Measurements from ENCODE around the gene GPC5. TPM values are rescaled to one million over a fixed set of nuclear protein-coding genes. Genes with fewer than 3 reads are reported as not detected.

The GPC5 gene
- total and polyA plus RNA-seq, 2 donors (not counting 3 experiments of a cell fraction or from before 2014, with no cell fraction given), result 0.59 to 0.97 TPM

GRCh38 chr13:92768602-92769001, 1370.2 kb downstream of the GPC5 start:
- DNase-seq (ENCODE audit: low read depth, low spot score) (no peak), FAIRE-seq (no peak)
- Histone ChIP-seq H3K9ac (replicated peaks; ENCODE audit: extremely low read depth, insufficient read depth, low read length) (no peak overlapping the region), H3K36me3 (ENCODE audit: control insufficient read depth in 2 of 2, extremely low read depth in 1 of 2, insufficient read depth in 2 of 2, low read length in 2 of 2) (no peaks in the 10 kb centered on the region), H2AFZ (ENCODE audit: low read depth, low read length) (no peak overlapping the region), H4K20me1 (replicated peaks; ENCODE audit: control insufficient read depth, extremely low read depth, insufficient read depth, low read length) (no peaks in the 10 kb centered on the region), H3K9me1 (replicated peaks; ENCODE audit: control insufficient read depth, extremely low read depth, insufficient read depth, low read length) (no peaks in the 10 kb centered on the region), H3K9me3 (replicated peaks; ENCODE audit: control insufficient read depth, insufficient read depth, low read length) (peaks cover 3% of the 10 kb centered on the region), H3K27me3 (ENCODE audit: control insufficient read depth in 2 of 2, insufficient read depth in 2 of 2, low read length in 2 of 2) (no peaks in the 10 kb centered on the region), H3K27ac (ENCODE audit: insufficient read depth, low read depth, low read length) (no peak overlapping the region), H3K4me2 (ENCODE audit: insufficient read depth, low read length) (no peak overlapping the region), H3K4me3 (replicated peaks in 1 of 3; ENCODE audit: insufficient read depth in 1 of 3, low read depth in 1 of 3, low read length in 3 of 3) (no peak overlapping the region), H3K4me1 (ENCODE audit: control insufficient read depth, extremely low read depth, insufficient read depth, low read length) (no peaks in the 10 kb centered on the region), H3K79me2 (ENCODE audit: control insufficient read depth, insufficient read depth, low read length) (no peaks in the 10 kb centered on the region)
- BruUV-seq (replicated peaks), result no TSS peak
- intact Hi-C loops (cut with micrococcal nuclease), result no loop called here
- ChIA-PET CTCF (no interaction called here), POLR2A (no interaction called here)
- TF ChIP-seq CTCF (IDR thresholded peaks at IDR 0.05; ENCODE audit: extremely low read depth in 1 of 2, insufficient read depth in 1 of 2, low read depth in 1 of 2, low read length in 2 of 2), result no peak
- TF ChIP-seq GATA2 (IDR thresholded peaks at IDR 0.05; ENCODE audit: insufficient read depth, insufficient read length, low read depth, low read length), result no peak
- TF ChIP-seq MYC (IDR thresholded peaks at IDR 0.05; ENCODE audit: low read depth, low read length), result no peak
- no peak for TF ChIP-seq MAX (IDR thresholded peaks at IDR 0.05; ENCODE audit: insufficient read depth, insufficient read length)
- no peak for TF ChIP-seq FOS (IDR thresholded peaks at IDR 0.05; ENCODE audit: borderline replicate concordance, insufficient read depth, low read length)
- dilution Hi-C loops (cut with MboI; ENCODE audit: extremely low pct_ligation_motif_present, low sequenced_read_pairs), result no loop called here

- BruUV-seq (replicated peaks), result no TSS peak
- Histone ChIP-seq H3K4me3 (replicated peaks in 1 of 3; ENCODE audit: insufficient read depth in 1 of 3, low read depth in 1 of 3, low read length in 3 of 3) (no peak overlapping the region), H3K27me3 (ENCODE audit: control insufficient read depth in 2 of 2, insufficient read depth in 2 of 2, low read length in 2 of 2) (no peaks in the 10 kb centered on the region), H3K4me1 (ENCODE audit: control insufficient read depth, extremely low read depth, insufficient read depth, low read length) (no peaks in the 10 kb centered on the region), H3K9ac (replicated peaks; ENCODE audit: extremely low read depth, insufficient read depth, low read length) (no peak overlapping the region), H2AFZ (ENCODE audit: low read depth, low read length) (no peak overlapping the region), H3K36me3 (ENCODE audit: control insufficient read depth in 2 of 2, extremely low read depth in 1 of 2, insufficient read depth in 2 of 2, low read length in 2 of 2) (no peaks in the 10 kb centered on the region), H3K27ac (ENCODE audit: insufficient read depth, low read depth, low read length) (no peak overlapping the region), H3K4me2 (ENCODE audit: insufficient read depth, low read length) (no peak overlapping the region), H3K79me2 (ENCODE audit: control insufficient read depth, insufficient read depth, low read length) (no peaks in the 10 kb centered on the region), H3K9me3 (replicated peaks; ENCODE audit: control insufficient read depth, insufficient read depth, low read length) (peaks cover 3% of the 10 kb centered on the region), H3K9me1 (replicated peaks; ENCODE audit: control insufficient read depth, extremely low read depth, insufficient read depth, low read length) (no peaks in the 10 kb centered on the region), H4K20me1 (replicated peaks; ENCODE audit: control insufficient read depth, extremely low read depth, insufficient read depth, low read length) (no peaks in the 10 kb centered on the region)
- ChIA-PET CTCF (no interaction called here), POLR2A (no interaction called here)
- DNase-seq (ENCODE audit: low read depth, low spot score) (no peak), FAIRE-seq (no peak)
- TF ChIP-seq POLR2A (IDR thresholded peaks at IDR 0.05; ENCODE audit: low read depth, low read length) (no peak), MYC (IDR thresholded peaks at IDR 0.05; ENCODE audit: low read depth, low read length) (no peak), EZH2 (IDR thresholded peaks at IDR 0.05; ENCODE audit: borderline replicate concordance, low read depth, low read length, severe bottlenecking) (no peak), POLR2AphosphoS5 (IDR thresholded peaks at IDR 0.05; ENCODE audit: insufficient read depth, low read depth, low read length) (no peak), GATA2 (IDR thresholded peaks at IDR 0.05; ENCODE audit: insufficient read depth, insufficient read length, low read depth, low read length) (no peak), FOS (IDR thresholded peaks at IDR 0.05; ENCODE audit: borderline replicate concordance, insufficient read depth, low read length) (no peak), CTCF (IDR thresholded peaks at IDR 0.05; ENCODE audit: extremely low read depth in 1 of 2, insufficient read depth in 1 of 2, low read depth in 1 of 2, low read length in 2 of 2) (no peak), MAX (IDR thresholded peaks at IDR 0.05; ENCODE audit: insufficient read depth, insufficient read length) (no peak), JUN (IDR thresholded peaks at IDR 0.05; ENCODE audit: borderline replicate concordance, insufficient read depth, insufficient read length, low read depth) (no peak)
- dilution Hi-C loops (cut with MboI; ENCODE audit: extremely low pct_ligation_motif_present, low sequenced_read_pairs), result no loop called here
- intact Hi-C loops (cut with micrococcal nuclease), result no loop called here
Measured at GRCh38 chr13:92769046-92769445, 1370.6 kb downstream of the GPC5 start.

Measured in endothelial cell of umbilical vein (primary cell).